ENCODE data around the gene SLC38A8.

SLC38A8 gene

DNA sequence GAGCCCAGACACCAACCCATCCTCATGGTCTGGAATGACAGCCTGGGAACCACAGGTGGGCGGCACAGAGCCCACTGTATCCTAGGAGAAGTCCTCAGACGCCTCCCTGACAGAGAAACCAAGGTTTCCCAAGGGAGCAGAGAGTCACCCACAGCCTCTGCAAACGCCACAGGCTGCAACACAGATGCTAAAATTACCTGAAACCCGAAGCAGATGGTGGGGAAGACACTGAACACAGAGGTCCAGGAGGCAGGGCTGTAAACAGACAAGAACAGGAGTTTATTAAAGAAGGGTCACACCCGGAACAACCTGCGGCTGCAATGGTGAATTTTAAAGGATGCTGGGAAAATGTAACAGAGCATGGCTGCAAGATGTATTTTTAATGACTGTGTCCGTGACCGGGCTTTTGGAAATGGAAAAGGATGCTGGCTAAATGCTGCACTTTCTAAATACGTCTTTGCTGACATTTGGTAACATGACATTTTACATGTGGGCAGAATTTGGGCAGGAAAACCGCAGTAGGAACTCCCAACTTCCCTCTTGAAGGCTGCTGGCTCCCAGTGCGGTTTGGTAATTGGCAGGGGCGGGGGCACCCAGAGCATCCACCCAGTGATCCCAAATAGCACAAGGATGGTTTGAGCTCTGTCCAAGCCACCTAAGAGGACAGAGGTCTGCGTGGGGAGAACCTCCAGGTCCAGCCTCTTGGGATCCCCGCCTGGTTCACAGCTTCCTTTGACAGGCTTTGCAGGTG is 13.1 kb downstream of the SLC38A8 start:
- peaks cover 31% of the 10 kb centered on the region for H3K4me1 ChIP-seq (ENCODE audit: insufficient read depth, low read length)

DNA sequence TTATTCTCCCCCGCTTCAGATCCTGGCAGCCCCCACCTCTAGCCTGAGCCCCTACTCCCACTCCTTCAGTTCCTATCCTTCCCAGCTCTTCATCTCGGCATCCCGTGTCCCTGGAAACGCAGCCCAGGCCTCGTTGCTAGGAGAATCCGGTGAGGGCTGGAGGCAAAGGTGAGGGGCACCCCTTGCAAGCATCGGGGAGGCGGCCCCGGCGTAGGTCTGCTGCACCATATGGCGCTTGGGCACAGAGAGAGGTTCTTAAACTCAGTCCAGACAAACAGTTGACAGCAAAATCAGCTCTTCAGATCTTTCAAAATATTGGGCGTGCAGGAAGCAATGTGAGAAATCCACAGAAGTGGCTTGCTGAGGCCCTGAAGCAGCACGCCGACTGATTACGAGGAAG is 15.0 kb downstream of the SLC38A8 start:
- Histone ChIP-seq H2AFZ (ENCODE audit: low read depth, low read length) (no peak overlapping the region), H3K36me3 (ENCODE audit: insufficient read depth, low read length) (no peaks in the 10 kb centered on the region), H3K4me3 (ENCODE audit: low read length) (no peak overlapping the region), H3K9me3 (ENCODE audit: low read length) (no peaks in the 10 kb centered on the region), H3K27me3 (ENCODE audit: insufficient read depth, low read length) (no peaks in the 10 kb centered on the region), H3K4me1 (ENCODE audit: insufficient read depth, low read length) (peaks cover 29% of the 10 kb centered on the region)

More for the DNA sequence above, 13.1 kb downstream of the SLC38A8 start:
- Histone ChIP-seq H3K4me3 (ENCODE audit: low read length) (no peak overlapping the region), H2AFZ (ENCODE audit: low read depth, low read length) (no peak overlapping the region), H3K36me3 (ENCODE audit: insufficient read depth, low read length) (no peaks in the 10 kb centered on the region), H3K27me3 (ENCODE audit: insufficient read depth, low read length) (no peaks in the 10 kb centered on the region), H3K9me3 (ENCODE audit: low read length) (no peaks in the 10 kb centered on the region)

GRCh38 chr16:84026606-84027005 is 16.0 kb downstream of the SLC38A8 start:
- H3K36me3 ChIP-seq (ENCODE audit: insufficient read depth, low read length), result no peaks in the 10 kb centered on the region
- no peak overlapping the region for H3K4me3 ChIP-seq (ENCODE audit: low read length)
- H3K9me3 ChIP-seq (ENCODE audit: low read length), result peaks cover 6% of the 10 kb centered on the region
- no peak overlapping the region for H2AFZ ChIP-seq (ENCODE audit: low read depth, low read length)
- H3K27me3 ChIP-seq (ENCODE audit: insufficient read depth, low read length), result no peaks in the 10 kb centered on the region
- H3K4me1 ChIP-seq (ENCODE audit: insufficient read depth, low read length), result peaks cover 23% of the 10 kb centered on the region

- Histone ChIP-seq H3K4me3 (ENCODE audit: low read length) (no peak overlapping the region), H2AFZ (ENCODE audit: low read depth, low read length) (no peak overlapping the region), H3K9me3 (ENCODE audit: low read length) (peaks cover 13% of the 10 kb centered on the region), H3K27me3 (ENCODE audit: insufficient read depth, low read length) (no peaks in the 10 kb centered on the region), H3K4me1 (ENCODE audit: insufficient read depth, low read length) (peaks cover 23% of the 10 kb centered on the region), H3K36me3 (ENCODE audit: insufficient read depth, low read length) (no peaks in the 10 kb centered on the region)
These were observed 17.7 kb downstream of the SLC38A8 start for GRCh38 chr16:84024854-84025253.

GRCh38 chr16:84022644-84023043 is 20.0 kb downstream of the SLC38A8 start:
- no peak overlapping the region for H2AFZ ChIP-seq (ENCODE audit: low read depth, low read length)
- H3K9me3 ChIP-seq (ENCODE audit: low read length), result peaks cover 17% of the 10 kb centered on the region
- H3K27me3 ChIP-seq (ENCODE audit: insufficient read depth, low read length), result no peaks in the 10 kb centered on the region
- H3K4me1 ChIP-seq (ENCODE audit: insufficient read depth, low read length), result peaks cover 18% of the 10 kb centered on the region
- H3K4me3 ChIP-seq (ENCODE audit: low read length), result no peak overlapping the region
- no peaks in the 10 kb centered on the region for H3K36me3 ChIP-seq (ENCODE audit: insufficient read depth, low read length)

GRCh38 chr16:84021488-84021887 is 21.1 kb downstream of the SLC38A8 start:
- H2AFZ ChIP-seq (ENCODE audit: low read depth, low read length), result no peak overlapping the region
- H3K4me1 ChIP-seq (ENCODE audit: insufficient read depth, low read length), result peaks cover 7% of the 10 kb centered on the region

GRCh38 chr16:84020353-84020752 is 22.2 kb downstream of the SLC38A8 start:
- Histone ChIP-seq H3K36me3 (ENCODE audit: insufficient read depth, low read length) (no peaks in the 10 kb centered on the region), H3K4me1 (ENCODE audit: insufficient read depth, low read length) (peaks cover 6% of the 10 kb centered on the region), H3K9me3 (ENCODE audit: low read length) (peaks cover 17% of the 10 kb centered on the region)

More at GRCh38 chr16:84021488-84021887, 21.1 kb downstream of the SLC38A8 start:
- no peaks in the 10 kb centered on the region for H3K36me3 ChIP-seq (ENCODE audit: insufficient read depth, low read length)
- H3K4me3 ChIP-seq (ENCODE audit: low read length), result no peak overlapping the region
- peaks cover 17% of the 10 kb centered on the region for H3K9me3 ChIP-seq (ENCODE audit: low read length)
- H3K27me3 ChIP-seq (ENCODE audit: insufficient read depth, low read length), result no peaks in the 10 kb centered on the region

DNA sequence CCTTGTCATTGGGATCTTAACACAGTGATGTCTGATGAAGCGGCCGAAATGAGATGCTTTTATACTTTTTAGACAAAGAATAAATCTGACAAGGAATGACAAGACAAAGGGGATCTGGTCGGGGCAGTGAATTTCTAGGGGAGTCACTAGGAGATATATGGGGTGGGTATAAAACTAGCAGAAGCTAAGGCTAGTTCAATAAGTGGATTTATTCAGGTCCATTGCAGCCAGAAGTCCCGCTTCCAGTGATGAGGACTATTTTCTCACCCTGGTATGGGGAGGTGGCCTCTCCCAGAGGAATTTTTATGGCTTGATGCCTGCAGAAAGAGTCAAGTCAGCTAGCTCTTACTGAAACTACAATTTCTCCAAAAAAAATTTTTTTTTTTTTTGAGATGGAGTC is 23.9 kb downstream of the SLC38A8 start:
- H3K4me1 ChIP-seq (ENCODE audit: insufficient read depth, low read length), result peaks cover 6% of the 10 kb centered on the region
- no peaks in the 10 kb centered on the region for H3K36me3 ChIP-seq (ENCODE audit: insufficient read depth, low read length)
- no peak overlapping the region for H2AFZ ChIP-seq (ENCODE audit: low read depth, low read length)
- H3K27me3 ChIP-seq (ENCODE audit: insufficient read depth, low read length), result no peaks in the 10 kb centered on the region
- H3K4me3 ChIP-seq (ENCODE audit: low read length), result no peak overlapping the region
- H3K9me3 ChIP-seq (ENCODE audit: low read length), result peaks cover 17% of the 10 kb centered on the region

More at GRCh38 chr16:84020353-84020752, 22.2 kb downstream of the SLC38A8 start:
- Histone ChIP-seq H3K27me3 (ENCODE audit: insufficient read depth, low read length) (no peaks in the 10 kb centered on the region), H3K4me3 (ENCODE audit: low read length) (no peak overlapping the region), H2AFZ (ENCODE audit: low read depth, low read length) (no peak overlapping the region)

- Histone ChIP-seq H3K36me3 (ENCODE audit: insufficient read depth, low read length) (no peaks in the 10 kb centered on the region), H3K4me3 (ENCODE audit: low read length) (no peak overlapping the region), H2AFZ (ENCODE audit: low read depth, low read length) (no peak overlapping the region), H3K4me1 (ENCODE audit: insufficient read depth, low read length) (no peaks in the 10 kb centered on the region), H3K9me3 (ENCODE audit: low read length) (peaks cover 12% of the 10 kb centered on the region), H3K27me3 (ENCODE audit: insufficient read depth, low read length) (no peaks in the 10 kb centered on the region)
These were observed 26.1 kb downstream of the SLC38A8 start for GRCh38 chr16:84016477-84016876.

DNA sequence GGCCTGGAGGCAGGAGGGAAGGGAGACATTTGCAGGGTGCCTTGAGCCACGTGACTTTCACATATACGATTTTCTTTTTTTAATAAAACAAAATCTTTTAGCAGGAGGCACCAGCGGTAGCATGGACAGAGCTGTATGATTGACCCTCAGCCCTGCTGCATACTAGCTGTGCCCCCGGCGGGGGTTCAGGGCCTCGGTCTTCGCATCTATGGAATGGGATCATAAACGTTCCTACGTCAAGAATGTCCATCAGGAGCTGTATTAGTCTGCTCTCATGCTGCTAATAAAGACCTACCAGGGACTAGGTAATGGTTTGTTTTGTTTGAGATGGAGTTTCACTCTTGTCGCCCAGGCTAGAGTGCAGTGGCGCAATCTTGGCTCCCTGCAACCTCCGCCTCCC is 27.2 kb downstream of the SLC38A8 start:
- Histone ChIP-seq H3K36me3 (ENCODE audit: insufficient read depth, low read length) (no peaks in the 10 kb centered on the region), H3K4me1 (ENCODE audit: insufficient read depth, low read length) (no peaks in the 10 kb centered on the region), H3K9me3 (ENCODE audit: low read length) (peaks cover 7% of the 10 kb centered on the region), H2AFZ (ENCODE audit: low read depth, low read length) (no peak overlapping the region), H3K27me3 (ENCODE audit: insufficient read depth, low read length) (no peaks in the 10 kb centered on the region), H3K4me3 (ENCODE audit: low read length) (no peak overlapping the region)

GRCh38 chr16:84014570-84015327 is 27.8 kb downstream of the SLC38A8 start:
- H2AFZ ChIP-seq (ENCODE audit: low read depth, low read length), result no peak overlapping the region
- no peaks in the 10 kb centered on the region for H3K27me3 ChIP-seq (ENCODE audit: insufficient read depth, low read length)
- H3K9me3 ChIP-seq (ENCODE audit: low read length), result peaks cover 3% of the 10 kb centered on the region
- H3K4me1 ChIP-seq (ENCODE audit: insufficient read depth, low read length), result no peaks in the 10 kb centered on the region
- no peaks in the 10 kb centered on the region for H3K36me3 ChIP-seq (ENCODE audit: insufficient read depth, low read length)
- no peak overlapping the region for H3K4me3 ChIP-seq (ENCODE audit: low read length)

DNA sequence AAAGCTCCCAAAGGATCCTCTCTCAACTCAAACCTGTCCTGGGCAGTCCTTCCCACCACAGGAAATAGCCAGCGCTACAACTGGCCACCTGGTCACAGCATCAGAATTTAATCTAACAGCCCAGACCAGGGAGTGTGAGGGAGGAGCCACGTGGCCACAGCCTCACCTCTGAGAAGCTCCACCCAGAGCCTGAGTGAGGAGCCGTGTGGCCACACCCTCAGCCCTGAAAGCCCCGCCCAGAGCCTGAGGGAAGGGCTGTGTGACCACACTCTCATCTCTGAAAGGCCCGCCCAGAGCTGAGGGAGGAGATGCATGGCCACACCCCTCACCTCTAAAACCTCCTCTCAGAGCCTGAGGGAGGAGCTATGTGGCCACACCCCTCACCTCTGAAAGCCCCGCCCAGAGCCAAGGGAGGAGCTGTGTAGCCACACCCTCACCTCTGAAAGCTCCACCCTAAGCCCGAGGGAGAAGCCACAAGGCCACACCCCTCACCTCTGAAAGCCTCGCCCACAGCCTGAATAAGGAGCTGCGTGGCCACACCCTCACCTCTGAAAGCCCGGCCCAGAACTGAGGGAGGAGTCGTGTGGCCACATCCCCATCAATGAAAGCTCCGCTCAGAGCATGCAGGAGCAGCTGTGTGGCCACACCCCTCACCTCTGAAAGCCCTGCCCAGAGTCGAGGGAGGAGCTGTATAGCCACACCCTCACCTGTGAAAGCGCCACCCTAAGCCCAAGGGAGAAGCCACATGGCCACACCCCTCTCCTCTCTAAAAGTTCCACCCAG is 28.6 kb downstream of the SLC38A8 start:
- Histone ChIP-seq H3K4me3 (ENCODE audit: low read length) (no peak overlapping the region), H3K4me1 (ENCODE audit: insufficient read depth, low read length) (no peaks in the 10 kb centered on the region), H3K27me3 (ENCODE audit: insufficient read depth, low read length) (no peaks in the 10 kb centered on the region), H3K36me3 (ENCODE audit: insufficient read depth, low read length) (no peaks in the 10 kb centered on the region), H2AFZ (ENCODE audit: low read depth, low read length) (no peak overlapping the region), H3K9me3 (ENCODE audit: low read length) (peaks cover under 1% of the 10 kb centered on the region)

DNA sequence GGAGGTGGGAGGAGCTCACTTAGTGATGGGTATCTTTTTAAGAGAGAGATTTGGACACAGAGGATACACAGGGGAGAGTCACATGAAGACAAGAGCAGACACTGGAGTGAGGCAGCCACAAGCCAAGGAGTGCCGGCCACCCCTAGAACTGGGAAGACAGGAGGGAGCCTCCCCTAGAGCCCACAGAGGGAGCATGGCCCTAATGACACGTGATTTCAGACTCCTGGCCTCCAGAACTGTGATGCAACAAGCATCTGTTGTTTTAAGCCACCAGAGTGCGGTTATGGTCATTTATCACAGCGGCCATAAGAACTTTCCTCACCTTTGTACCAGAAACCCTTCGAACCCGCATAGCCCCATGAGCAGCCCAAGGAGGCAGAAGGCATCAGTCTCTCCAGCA is 33.3 kb downstream of the SLC38A8 start:
- H3K27me3 ChIP-seq (ENCODE audit: insufficient read depth, low read length), result no peaks in the 10 kb centered on the region
- no peak overlapping the region for H3K4me3 ChIP-seq (ENCODE audit: low read length)
- no peak overlapping the region for H2AFZ ChIP-seq (ENCODE audit: low read depth, low read length)
- no peaks in the 10 kb centered on the region for H3K36me3 ChIP-seq (ENCODE audit: insufficient read depth, low read length)
- no peaks in the 10 kb centered on the region for H3K4me1 ChIP-seq (ENCODE audit: insufficient read depth, low read length)
- H3K9me3 ChIP-seq (ENCODE audit: low read length), result no peaks in the 10 kb centered on the region
